Activated naive CD4-positive, alpha-beta T cell treated with Interleukin-2 at 50 U/mL for 16 hours (primary cell): ENCODE results near the gene ZCCHC14.
A peak's percentile ranks its signal among the peaks of the same experiment; 100 is the strongest.
"Not testable (repeated sequence)": the region's sequence is repeated elsewhere in the genome, so short reads cannot be mapped to it uniquely, and the experiment has no call there.

ENCODE experiments used
- DNase-seq: peaks from one replicate; pipeline ENCODE4 v3.0.0-alpha.2; 2020

ZCCHC14 gene

DNA sequence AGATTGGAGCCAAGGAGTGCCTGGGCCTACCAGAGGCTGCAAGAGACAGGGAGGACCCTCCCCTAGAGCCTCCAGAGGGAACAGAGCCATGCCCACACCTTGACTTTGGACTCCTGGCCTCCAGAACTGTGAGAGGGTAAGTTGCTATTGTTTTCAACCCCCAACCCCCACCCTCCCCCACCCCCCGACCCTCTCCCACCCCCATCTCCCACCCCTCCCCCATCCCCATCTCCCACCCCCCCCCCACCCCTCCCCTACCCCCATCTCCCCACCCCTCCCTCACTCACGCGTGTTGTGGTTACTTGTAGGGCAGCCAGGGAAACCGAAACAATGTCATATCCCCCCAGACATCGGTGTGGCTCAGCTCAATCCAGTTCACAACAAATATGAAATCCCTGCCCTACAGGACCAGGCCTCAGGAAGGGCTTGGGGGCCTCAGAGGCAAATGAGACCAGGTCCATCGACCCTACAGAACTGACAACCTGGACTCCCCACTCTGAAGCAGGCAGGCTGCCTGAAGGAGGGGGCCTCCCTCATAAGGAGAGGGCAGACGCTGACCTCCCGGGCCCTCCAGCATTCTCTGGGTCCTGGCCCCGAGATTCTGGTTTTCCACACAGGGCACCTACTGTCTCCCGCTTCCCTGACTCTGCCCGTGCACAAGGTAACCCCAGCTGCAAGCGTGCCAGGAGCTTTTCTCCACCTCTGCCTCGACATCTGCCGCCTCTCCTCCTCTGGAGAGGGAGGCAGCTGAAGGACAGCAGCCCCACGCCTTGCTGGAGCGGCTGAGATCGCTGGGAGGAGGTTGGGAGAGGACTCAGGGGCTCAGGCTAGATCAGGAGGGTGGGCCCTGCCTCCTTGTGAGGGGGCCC is 3.0 kb upstream of the ZCCHC14 start:
- DNase-seq: no peak

DNA sequence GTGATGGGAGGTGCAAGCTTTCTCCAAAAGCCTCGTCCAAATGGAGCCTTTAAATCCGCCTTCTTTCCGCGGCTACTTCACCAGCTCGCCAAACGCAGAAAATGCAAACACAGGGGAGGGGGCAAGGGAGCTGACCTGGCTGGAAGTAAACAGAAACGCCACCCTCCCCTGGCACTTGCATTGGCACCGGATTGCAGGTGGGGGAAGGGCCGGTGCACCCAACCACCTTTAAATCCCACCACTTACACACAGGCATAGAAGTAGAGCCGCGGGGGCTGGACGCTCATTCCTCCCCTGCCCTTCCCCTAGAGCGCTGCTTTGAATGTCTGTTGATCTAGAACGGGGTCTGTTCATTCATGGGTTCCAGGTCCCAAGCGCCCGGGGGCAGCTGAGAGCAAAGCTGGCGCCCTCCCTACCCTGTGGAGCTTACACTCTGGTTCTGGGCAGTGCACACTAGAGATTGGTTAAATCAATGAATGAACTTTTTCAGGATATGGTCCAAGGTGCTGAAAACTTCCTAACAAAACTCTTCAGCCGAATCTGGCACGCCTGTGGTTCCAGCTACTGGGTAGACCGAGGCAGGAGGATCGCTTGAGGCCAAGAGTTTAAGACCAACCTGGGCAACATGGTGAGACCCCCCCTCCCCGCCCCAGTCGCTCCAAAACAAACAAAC is 920 bp upstream of the ZCCHC14 start:
- DNase-seq: no peak

DNA sequence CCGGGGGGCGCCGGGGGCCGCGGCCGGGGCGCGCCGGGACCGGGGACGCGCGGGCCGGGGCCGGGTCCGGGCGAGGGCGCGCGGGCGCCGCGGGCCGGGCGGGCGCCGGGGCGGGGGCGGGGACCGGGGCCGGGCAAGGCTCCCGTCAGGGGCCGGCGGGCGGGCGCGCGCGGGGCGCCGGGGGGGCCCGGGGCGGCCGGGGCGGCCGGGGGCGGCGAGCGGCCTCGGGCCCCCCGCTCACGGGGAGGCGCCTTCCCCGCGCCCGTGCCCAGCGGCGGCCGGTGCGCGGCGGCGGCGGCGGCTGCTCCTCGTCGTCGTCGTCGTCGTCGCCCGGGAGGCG is 563 bp downstream of the ZCCHC14 start:
- DNase-seq: no peak

DNA sequence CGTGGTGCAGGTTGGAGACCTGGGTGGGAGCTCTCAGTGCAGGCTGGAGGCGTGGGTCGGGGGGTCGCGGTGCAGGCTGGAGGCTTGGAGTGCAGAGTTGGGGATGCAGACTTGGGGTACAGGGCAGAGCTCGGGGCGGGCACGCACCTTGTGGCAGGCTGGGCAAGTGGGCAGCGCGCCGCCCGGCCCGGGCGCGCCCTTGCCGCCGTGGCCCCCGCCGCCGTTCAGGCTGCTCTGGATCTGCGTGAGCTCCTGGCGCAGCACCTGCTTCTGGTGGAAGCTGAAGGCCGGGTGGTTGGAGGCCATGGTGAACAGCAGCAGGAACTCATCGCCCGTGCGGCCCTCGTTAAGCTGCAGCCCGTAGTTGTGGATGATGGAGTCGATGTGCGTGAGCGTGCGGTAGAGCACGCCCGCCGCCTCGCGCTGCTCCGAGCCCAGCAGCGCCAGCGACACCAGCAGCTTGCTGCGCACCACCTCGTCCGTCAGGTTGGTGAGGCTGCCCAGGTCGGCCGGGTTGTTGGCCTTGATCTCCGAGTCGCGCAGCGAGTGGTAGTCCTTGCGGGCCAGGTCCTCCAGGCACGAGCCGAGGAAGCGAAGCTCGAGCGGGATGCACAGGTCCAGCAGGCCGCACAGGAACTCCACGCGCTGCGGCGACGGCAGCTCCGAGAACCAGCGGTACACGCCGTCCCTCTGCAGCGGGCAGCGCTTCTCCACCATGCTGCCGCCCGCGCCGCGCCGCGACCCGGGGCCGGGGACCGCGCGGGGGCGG is 1.1 kb downstream of the ZCCHC14 start:
- peak; percentile 16 for DNase-seq

DNA sequence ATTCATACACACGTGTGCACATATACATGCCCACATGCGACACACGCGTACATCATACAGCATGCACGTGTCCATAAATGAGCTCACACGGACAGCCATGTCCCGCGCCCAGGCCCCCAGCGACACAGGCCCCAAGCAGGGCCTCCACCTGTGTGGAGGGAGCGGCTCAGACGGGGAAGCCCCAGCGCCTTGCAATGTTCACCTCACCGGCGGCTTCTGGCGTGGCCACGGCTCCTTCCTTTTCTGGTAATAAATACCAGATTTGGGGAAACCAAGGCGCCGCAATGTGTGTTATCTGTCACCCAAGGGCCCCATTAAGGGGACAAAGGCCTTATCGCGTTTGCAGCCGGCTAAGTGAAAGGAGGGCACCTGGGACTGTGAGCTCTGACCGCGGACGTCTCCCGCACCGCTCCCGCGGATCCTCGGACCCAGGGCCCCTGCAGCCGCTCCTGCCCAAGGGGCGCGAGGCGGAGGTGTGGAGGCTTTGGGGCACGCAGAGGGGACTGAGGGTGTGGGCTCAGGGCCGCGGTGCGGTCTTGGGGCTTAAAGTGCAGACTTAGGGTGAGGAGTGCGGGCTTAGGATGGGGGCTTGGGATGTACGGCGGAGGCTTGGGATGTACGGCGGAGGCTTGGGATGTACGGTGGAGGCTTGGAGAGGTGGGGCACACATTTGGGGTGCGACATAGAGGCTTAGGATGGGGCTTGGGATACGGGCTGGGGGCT is 1.9 kb downstream of the ZCCHC14 start:
- DNase-seq: peak; percentile 69

DNA sequence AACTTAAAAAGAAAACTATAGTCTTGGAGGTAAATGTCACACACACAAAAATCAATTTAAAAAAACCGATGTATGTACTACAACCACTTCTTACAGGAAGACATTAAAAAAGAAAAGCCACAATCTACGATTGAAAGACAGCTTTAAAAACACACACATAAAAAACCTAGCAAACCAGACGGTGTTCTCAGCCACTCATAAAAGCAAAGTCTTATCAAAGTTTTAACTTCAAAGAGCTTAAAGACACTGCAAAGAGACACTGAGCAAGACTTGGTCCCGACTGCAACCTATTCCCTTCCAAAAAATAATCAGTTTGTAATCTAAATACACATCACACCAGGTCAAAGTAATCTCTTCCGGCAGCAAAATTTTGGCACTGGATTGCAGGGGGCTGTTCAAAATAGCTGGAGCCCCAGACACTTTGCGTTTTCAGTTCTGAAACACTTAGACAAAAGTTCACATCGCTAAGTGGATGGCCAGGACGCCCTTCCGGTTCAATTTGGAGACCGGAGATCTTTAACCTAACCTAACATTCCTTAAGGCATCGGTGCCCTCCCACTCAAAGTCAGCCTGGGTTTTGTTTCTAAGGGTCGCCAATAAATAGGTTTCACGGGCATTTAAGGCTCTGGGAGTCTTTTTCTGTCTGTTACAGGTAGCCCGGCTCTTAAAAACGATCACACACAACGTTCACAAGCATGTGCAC is 2.6 kb downstream of the ZCCHC14 start:
- DNase-seq: no peak

DNA sequence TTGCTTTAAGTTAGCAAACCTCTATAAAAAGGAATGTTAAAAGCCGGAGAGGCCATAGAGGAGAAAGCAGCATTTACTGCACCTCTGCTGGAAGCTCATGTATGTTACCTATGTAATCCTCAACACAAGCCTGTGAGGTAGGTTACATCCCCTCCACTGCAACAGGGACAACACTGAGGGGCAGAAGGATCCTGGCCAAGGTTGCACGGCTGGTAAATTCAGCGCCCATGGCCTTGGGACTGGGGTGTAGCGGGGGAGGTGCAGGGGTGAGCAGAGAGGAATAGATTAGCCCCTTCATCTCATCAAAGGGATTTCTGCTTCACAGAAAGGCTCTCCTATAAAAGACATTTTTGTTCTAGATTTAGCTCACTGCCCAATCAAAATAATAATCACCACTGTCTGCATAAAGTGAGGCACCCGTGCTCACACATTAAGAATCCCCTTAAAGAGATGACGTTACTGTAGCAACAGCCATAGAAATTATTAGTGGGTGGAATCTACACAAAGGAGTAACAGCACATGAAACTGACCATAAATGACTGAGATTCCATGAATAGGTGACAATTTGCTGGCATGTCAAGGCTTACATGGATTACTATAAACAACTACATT is 3.3 kb downstream of the ZCCHC14 start:
- DNase-seq: no peak

DNA sequence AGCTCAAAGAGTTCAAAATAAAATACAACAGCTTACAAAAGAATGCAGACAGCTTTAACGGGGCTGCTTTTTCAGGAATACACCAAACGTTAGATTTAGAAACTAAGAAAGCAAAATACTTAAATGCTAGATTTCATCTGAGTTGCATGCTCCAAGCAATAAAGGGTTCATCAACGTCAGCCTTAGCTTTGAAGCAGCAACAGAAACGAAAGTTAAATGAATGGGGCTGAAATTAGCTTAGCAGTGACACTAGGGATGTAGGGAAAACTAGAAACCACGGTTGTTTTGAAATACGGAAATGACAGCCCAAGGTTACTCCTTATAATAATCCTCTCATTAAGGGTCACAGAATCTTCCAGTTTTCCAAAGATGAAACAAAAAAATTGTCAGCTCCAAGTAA is 3.9 kb downstream of the ZCCHC14 start:
- not testable (repeated sequence) for DNase-seq

DNA sequence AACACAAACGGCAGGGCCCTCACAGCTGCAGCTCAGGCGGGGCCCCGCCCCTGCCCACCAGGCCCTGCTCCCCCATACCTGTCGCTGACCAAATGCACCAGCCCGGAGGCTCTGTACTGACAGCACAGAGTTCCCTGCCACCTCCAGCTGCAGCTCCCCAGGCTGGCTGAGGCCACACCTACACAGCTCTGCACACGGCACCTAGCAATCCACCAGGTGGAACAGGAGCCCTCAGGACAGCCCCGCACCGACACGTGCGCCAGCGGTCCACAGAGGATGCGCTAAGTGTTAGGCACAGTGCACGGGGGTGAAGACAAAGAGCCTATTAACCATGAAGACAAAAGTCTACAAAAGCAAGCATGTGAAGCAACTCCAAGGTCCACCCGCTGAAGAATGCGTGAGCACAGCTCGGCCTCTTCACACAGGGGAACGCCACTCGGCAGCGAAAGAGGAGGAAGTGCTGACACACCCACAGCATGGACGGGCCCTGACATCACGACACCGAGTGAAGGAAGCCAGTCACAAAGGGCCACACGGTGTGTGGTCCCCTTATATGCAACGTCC is 5.4 kb downstream of the ZCCHC14 start:
- DNase-seq: no peak

DNA sequence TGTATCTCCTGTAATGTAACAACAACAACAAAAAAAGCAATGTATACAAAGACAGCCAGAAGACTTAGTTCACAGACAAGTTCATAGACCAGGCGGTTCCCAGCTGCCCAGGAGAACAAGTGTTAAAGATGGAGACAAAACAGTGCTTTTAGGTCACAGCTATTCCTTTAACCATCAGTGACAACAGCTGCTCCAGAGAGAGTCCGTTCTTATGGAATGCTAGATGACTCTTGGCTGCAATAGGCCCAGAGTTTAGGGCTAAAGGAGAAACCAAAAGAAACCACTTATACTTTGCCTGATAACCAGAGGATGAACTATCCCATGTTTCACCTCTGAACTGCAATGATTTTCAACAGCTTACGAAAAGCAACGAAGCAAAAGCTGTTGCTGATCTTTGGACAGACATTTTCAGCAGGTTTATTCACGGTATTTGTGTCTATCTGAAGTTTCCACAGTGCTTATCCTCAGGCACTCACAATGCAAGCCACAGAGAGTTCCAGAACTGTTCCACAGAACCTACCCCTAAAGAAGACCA is 6.0 kb downstream of the ZCCHC14 start:
- no peak for DNase-seq

DNA sequence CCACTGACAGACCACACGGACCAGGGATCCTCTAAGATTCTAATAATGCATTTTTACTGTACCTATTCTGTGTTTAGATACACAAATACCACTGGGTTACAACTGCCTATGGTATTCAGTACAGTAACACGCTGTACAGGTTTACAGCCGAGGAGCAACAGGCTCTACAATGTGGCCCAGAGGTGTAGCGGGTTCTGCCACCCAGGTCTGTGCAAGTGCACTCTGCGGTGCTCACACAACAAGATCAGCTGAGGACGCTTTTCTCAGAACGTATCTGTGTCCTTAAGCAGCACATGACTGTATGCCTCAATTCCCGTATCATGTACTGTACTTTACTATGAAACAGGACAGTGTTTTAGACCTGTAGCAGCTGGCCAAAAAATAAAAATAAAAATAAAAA is 6.5 kb downstream of the ZCCHC14 start:
- no peak for DNase-seq

DNA sequence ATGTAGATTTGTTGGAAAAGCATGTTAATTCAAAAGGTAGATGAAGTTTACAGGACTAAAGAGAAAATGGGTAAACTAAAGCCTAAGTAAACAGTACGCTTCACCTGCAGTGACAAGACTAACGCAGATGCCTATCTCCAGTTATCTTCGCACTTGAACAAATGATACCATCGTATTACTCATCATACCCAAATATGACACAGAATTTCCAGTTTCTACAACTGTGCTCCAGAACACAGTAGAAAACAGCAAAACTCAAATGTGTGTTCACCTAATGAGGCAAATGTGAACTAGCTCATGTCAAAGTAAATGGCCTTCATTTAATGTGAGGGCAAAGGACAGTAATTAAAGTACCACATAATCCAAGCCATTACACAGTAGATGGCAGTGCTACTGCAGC is 7.0 kb downstream of the ZCCHC14 start:
- not testable (repeated sequence) for DNase-seq

DNA sequence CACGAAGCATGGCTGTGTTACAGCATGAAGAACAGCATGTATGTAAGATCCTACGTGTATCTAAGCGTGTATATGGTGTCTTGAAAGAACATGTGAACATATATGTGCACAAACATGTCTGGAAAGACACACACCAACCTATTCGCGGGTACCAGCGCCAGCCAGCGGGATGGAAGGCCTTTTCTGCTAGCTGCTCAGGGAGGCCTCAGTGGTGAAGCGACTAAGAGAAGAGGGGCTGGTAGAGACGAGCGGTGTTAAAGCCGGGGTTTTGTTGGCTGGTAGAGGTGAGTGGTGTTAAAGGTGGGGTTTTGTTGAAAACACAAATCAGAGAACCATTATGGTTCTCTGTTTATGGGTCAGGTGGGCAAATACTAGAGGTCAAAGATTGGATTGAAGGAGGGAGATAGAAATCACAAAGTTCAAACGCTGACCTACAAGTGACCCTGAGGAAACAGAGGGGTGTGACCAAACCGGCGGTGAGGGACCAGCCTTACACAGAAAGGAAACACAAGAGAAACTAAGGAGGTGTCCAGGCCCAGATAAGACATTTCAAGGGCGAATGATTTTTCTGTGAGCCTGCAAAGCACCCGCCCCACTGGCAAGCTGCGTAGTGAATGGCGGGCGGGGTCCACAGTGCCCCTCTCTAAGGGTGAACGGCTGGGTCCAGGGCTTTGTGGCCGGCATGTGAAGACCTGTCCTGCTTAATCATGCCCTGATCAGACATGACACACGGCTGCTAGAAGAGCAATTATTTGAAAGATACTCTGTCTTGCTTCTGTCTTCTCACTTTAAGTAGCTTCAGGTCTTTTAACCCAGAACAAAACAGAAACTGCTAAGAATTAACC is 8.1 kb downstream of the ZCCHC14 start:
- DNase-seq: no peak

DNA sequence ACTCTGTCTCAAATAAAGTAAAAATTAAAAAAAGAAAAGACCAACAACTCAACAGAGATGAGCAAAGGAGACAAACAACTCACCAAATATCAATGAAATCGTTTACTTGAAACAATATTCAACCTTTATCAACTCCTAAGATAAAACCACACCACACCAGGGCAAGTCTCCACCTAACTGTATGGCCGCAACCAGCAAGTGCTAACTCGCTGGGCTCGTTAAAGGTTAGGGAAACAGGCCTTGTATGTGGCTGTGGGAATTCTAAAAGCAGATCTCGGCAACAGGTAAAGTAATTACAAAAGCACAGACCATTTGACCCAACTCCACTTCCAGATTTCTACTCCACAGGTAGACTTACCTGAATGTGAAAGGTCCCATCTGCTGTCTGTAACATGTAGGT is 9.3 kb downstream of the ZCCHC14 start:
- no peak for DNase-seq

DNA sequence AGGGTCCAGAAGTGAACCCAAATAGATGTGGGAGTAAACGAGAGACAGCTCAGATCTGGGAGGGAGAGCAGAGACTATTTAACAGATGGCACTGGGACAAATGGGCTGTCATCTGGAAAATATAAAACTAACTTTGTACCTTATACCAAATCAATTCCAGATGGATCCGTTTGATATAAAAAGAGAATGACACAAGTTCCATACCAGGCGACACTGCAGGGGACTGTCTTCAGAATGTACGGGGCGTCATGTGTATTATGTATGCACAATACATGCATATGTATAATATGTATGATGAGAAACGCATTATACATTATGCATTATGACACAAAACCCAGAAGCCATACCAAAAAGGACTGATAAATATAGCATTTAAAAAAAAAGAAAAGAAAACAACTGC is 10.2 kb downstream of the ZCCHC14 start:
- not testable (repeated sequence) for DNase-seq

DNA sequence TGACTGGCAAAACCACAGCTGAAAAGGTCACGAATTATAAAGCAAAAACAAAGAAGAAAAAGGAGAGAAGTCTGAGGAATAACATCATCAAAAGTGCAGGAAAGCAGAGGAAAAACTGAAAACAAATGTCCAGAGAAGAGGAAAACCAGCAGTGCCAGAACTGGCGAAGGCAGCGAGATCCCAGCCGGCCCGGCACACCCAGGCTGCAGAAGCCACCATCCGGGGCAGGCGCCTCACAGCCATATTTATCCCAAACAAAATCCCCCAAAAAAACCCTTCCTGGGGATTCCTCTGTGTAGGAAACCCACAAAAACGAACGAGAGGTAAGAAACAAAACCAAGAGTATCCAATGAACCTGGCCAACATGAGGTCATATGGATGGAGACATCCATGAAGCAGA is 10.6 kb downstream of the ZCCHC14 start:
- no peak for DNase-seq

DNA sequence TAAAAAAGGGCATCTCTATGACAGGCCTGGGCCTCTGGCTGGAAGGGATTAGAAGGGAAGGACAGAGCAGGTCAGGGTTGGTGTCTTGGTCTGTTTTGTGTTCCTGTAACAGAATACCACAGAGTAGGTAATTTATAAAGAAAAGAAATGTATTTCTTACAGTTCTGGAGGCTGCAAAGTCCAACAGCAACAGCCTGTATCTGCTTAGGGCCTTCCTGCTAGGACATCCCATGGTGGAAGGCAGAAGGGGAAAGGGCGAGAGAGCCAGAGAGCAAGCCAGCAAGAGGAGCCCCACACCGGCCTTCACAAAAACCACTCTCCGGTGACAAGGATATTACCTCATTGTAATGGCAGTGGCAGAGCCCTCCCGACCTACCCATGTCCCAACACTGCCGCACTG is 11.1 kb downstream of the ZCCHC14 start:
- DNase-seq: not testable (repeated sequence)

DNA sequence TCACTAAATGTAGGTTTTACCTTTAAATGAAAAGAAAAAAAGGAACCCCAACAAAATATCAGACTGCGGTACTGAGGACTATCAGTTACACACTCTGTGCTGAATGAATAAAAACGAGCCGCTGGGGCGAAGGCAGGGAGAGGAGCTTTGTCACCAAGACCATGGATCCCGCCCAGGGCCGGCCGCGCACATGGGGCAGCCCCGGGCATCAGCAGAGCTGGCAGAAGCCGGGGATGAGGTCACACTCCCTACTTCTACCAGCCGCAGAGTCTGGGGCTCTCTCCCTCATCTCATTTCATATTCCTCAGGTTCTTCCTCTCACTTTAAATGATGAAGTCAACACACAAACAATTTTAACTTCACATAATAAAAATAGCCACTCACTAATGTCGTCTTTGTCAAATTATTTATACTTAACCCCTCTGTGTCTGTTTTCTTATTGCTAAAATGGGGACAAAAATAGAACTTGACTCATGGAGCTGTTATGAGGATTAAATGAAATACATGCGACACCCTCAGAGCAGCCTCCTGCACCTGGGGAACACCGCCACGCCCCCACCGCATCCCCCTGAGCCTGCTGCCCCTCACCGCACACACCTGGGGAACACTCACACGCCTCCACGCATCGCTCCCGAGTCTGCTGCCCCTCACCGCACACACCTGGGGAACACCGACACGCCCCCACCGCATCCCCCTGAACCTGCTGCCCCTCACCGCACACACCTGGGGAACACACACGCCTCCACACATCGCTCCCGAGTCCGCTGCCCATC is 15.4 kb downstream of the ZCCHC14 start:
- not testable (repeated sequence) for DNase-seq

DNA sequence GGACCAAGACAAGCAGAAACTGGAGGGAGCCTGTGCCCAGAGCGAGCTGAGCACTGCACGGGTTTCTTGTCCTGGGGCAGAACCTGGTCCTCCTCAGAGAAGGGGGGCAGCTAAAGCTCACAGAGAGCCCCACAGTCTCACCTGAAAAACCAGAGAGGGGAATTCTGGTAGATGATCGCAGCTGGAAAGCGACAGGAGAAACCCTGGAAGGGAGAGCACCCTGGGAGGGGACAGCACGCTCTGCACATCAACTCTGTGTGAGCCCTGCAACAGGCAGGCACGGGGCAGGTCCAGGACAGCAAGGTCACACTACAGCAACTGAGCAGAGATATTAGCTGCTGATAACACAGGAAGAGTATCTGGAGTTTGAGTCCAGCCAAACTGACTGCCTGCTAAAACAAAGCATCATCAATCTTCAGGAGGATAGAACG is 18.2 kb downstream of the ZCCHC14 start:
- DNase-seq: no peak

DNA sequence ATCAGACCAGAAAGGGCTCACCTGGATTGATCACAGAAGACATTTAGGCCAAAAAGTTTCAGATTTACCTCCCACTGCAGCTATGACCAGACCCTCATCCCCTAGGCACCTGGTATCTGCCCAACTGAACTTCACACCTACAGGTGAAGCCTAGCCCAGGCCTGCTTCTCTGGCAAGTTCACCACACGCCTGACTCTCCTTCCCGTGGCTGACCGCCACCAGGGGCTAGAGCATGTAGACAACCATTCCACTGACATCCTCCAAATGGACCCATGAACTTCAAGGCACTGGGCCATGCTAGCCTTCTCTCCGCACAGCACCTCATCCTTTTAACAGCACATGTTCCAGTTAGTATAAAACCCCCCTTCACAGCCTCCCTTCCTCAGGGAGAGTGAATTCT is 18.8 kb downstream of the ZCCHC14 start:
- no peak for DNase-seq
